Liver (tissue), 9 donors: ENCODE measurements around the gene TMEM272. TPM values are rescaled to one million over a fixed set of nuclear protein-coding genes. Genes with fewer than 3 reads are reported as not detected.

Experiments used
- DNase-seq: peaks from one replicate; pipeline ENCODE4 v3.0.0-alpha.2; 2017; ENCODE audit warnings: low spot score
- H3K27ac ChIP-seq, 2 donors: one replicate each; pipeline ENCODE4 v1.7.0; 2013; ENCODE audit warnings: inconsistent platforms in 2 of 2, low read length in 2 of 2, control low read depth in 1 of 2, low read depth in 1 of 2, mild to moderate bottlenecking in 1 of 2
- H3K27me3 ChIP-seq, 4 donors: one replicate each; pipeline versions ENCODE4 v1.6.1 to v1.7.0; 2013; ENCODE audit warnings: low read length in 3 of 4, inconsistent platforms in 1 of 4, mild to moderate bottlenecking in 1 of 4, moderate library complexity in 1 of 4; ENCODE audit not compliant: control insufficient read depth in 4 of 4, insufficient read depth in 4 of 4
- H3K36me3 ChIP-seq, 4 donors: one replicate each; pipeline versions ENCODE4 v1.6.1 to v1.7.0; 2013; ENCODE audit warnings: low read length in 3 of 4, mild to moderate bottlenecking in 3 of 4, low read depth in 1 of 4, moderate library complexity in 1 of 4; ENCODE audit not compliant: control insufficient read depth in 4 of 4, insufficient read depth in 3 of 4
- H3K4me1 ChIP-seq, 4 donors: one replicate each; pipeline versions ENCODE4 v1.6.1 to v1.7.0; 2013; ENCODE audit warnings: low read length in 3 of 4, mild to moderate bottlenecking in 3 of 4, moderate library complexity in 1 of 4; ENCODE audit not compliant: control insufficient read depth in 4 of 4, insufficient read depth in 4 of 4
- H3K4me3 ChIP-seq, 3 donors: one replicate each; pipeline versions ENCODE4 v1.6.1 to v1.7.0; 2013; ENCODE audit warnings: low read length in 3 of 3, control low read depth in 1 of 3, low read depth in 1 of 3, mild to moderate bottlenecking in 1 of 3
- H3K9ac ChIP-seq, 2 donors: one replicate each; pipeline ENCODE4 v1.7.0; 2013; ENCODE audit warnings: low read length in 2 of 2, mild to moderate bottlenecking in 2 of 2, moderate library complexity in 2 of 2, control low read depth in 1 of 2, low read depth in 1 of 2
- H3K9me3 ChIP-seq, 4 donors: one replicate each; pipeline versions ENCODE4 v1.6.1 to v1.7.0; 2013; ENCODE audit warnings: low read length in 3 of 4; ENCODE audit not compliant: control insufficient read depth in 4 of 4
- CTCF ChIP-seq: fragments of 150-350 bp; IDR thresholded peaks from 2 replicates; pipeline ENCODE4 v1.5.1; 2017; ENCODE audit warnings: improper control_type of control experiment, low read depth, low read length; ENCODE audit not compliant: missing input control
- FOXA1 ChIP-seq: IDR thresholded peaks from 2 replicates; pipeline ENCODE4 v1.6.1; 2016; ENCODE audit warnings: antibody characterized with exemption
- FOXA2 ChIP-seq: IDR thresholded peaks from 2 replicates; pipeline ENCODE4 v1.6.1; 2016; ENCODE audit warnings: antibody characterized with exemption
- GABPA ChIP-seq, 2 donors: IDR thresholded peaks in 1 of 2; conservative IDR thresholded peaks in 1 of 2; 2 replicates each; pipeline ENCODE4 v1.6.1; 2016; ENCODE audit warnings: antibody characterized with exemption in 2 of 2, mild to moderate bottlenecking in 1 of 2, moderate library complexity in 1 of 2
- HNF4A ChIP-seq, 2 donors: conservative IDR thresholded peaks; 2 replicates each; pipeline ENCODE4 v1.6.1; 2016; ENCODE audit warnings: antibody characterized with exemption in 2 of 2, mild to moderate bottlenecking in 2 of 2
- JUND ChIP-seq, 2 donors: IDR thresholded peaks; 2 replicates each; pipeline ENCODE4 v1.6.1; 2016; ENCODE audit warnings: antibody characterized with exemption in 2 of 2
- MAX ChIP-seq: IDR thresholded peaks from 2 replicates; pipeline ENCODE4 v1.6.1; 2016; ENCODE audit warnings: antibody characterized with exemption
- NR2F2 ChIP-seq: IDR thresholded peaks from 2 replicates; pipeline ENCODE4 v1.6.1; 2016; ENCODE audit warnings: antibody characterized with exemption
- REST ChIP-seq: IDR thresholded peaks from 2 replicates; pipeline ENCODE4 v1.6.1; 2016; ENCODE audit warnings: antibody characterized with exemption, mild to moderate bottlenecking
- RXRA ChIP-seq, 2 donors: IDR thresholded peaks; 2 replicates each; pipeline ENCODE4 v1.6.1; 2017 to 2018; ENCODE audit warnings: antibody characterized with exemption in 2 of 2, mild to moderate bottlenecking in 1 of 2
- TAF1 ChIP-seq: conservative IDR thresholded peaks from 2 replicates; pipeline ENCODE4 v1.6.1; 2016; ENCODE audit warnings: antibody characterized with exemption, mild to moderate bottlenecking
- YY1 ChIP-seq: IDR thresholded peaks from 2 replicates; pipeline ENCODE4 v1.6.1; 2016; ENCODE audit warnings: antibody characterized with exemption, mild to moderate bottlenecking
- WGBS: extraction: QIAGEN DNeasy Blood & Tissue Kit; methylation state at CpG from one replicate; pipeline ENCODE4 v1.1.7; 2013; 5-methylcytosine and 5-hydroxymethylcytosine counted together
- polyA plus RNA-seq, 2 donors: library from polyadenylated mRNA; stranded (reverse) in 1 of 2; unstranded in 1 of 2; fragments of 200-250 nt in 1 of 2; fragments of >200 nt in 1 of 2; fragmentation: Nextera tagmentation in 1 of 2; extraction: Ambion mirVana in 1 of 2; gene quantifications; one replicate each; pipeline versions ENCODE4 v1.2.1 to v1.2.3, GENCODE V29; 2013 to 2015
- total RNA-seq, 2 donors: library from RNA; depleted of rRNA; stranded (reverse); fragments of >200 nt; gene quantifications; one replicate each; pipeline ENCODE4 v1.2.3, GENCODE V29; 2014
- donor health status: healthy.
- donor health status: healthy.
- donor health status: healthy.
- donor health status: healthy.
- donor health status: healthy.

The TMEM272 gene
- total and polyA plus RNA-seq, 4 donors, result 0.02 to 0.42 (median 0.10) TPM

- TF ChIP-seq REST, result no peak
Observed at GRCh38 chr13:51865838-51866237, 20.9 kb upstream of the TMEM272 start (continued).

GRCh38 chr13:51862957-51863356 lies 18.0 kb upstream of the TMEM272 start:
- H3K36me3 ChIP-seq, result no peaks in the 10 kb centered on the region
- H3K4me1 ChIP-seq, result no peaks in the 10 kb centered on the region
- WGBS, result 82% methylated on average over 7 of the region's 7 CpGs
- H3K9me3 ChIP-seq, result no peaks in the 10 kb centered on the region
- no peak overlapping the region for H3K4me3 ChIP-seq
- H3K9ac ChIP-seq, result no peak overlapping the region
- no peaks in the 10 kb centered on the region for H3K27me3 ChIP-seq
- TF ChIP-seq FOXA2 (no peak), CTCF (no peak), RXRA (IDR thresholded peaks at IDR 0.05) (no peak), TAF1 (no peak), FOXA1 (no peak), MAX (no peak), JUND (IDR thresholded peaks at IDR 0.05) (no peak), NR2F2 (no peak), YY1 (no peak), GABPA (IDR thresholded peaks at IDR 0.05 in 1 of 2, conservative IDR thresholded peaks at IDR 0.05 in 1 of 2) (no peak), HNF4A (conservative IDR thresholded peaks at IDR 0.05) (no peak)
- no peak overlapping the region for H3K27ac ChIP-seq
- no peak for DNase-seq

- Histone ChIP-seq H3K27me3 (no peaks in the 10 kb centered on the region), H3K27ac (no peak within 1 kb of the TSS), H3K4me1 (no peaks in the 10 kb centered on the region), H3K9ac (no peak within 1 kb of the TSS), H3K36me3 (no peaks in the 10 kb centered on the region), H3K9me3 (no peaks in the 10 kb centered on the region), H3K4me3 (no peak within 1 kb of the TSS)
- TF ChIP-seq HNF4A (conservative IDR thresholded peaks at IDR 0.05) (no peak), NR2F2 (no peak), REST (no peak), YY1 (no peak), JUND (IDR thresholded peaks at IDR 0.05) (no peak)
- 92% methylated on average over 5 of the region's 5 CpGs for WGBS
- DNase-seq, result no peak
Observed at GRCh38 chr13:51861723-51862300, 16.8 kb upstream of the TMEM272 start, which contains the start of gene CCDC70. TSS of gene CCDC70 (plus strand) at chr13:51861969. CDS start at chr13:51865412, 3,443 bp downstream.
